MM.1S (cell line): ENCODE measurements around the gene CENPQ.

Source experiments
- DNase-seq: peaks from one replicate; pipeline ENCODE4 v3.0.0-alpha.2; 2015
- H2AFZ ChIP-seq: fragments of 300-600 bp; sonication (generic); 2 replicates; pipeline ENCODE4 v1.6.0; 2016; ENCODE audit warnings: antibody characterized with exemption, low read length
- H3F3A ChIP-seq: fragments of 300-600 bp; sonication (generic); 2 replicates; pipeline ENCODE4 v1.6.1; 2016; ENCODE audit warnings: mild to moderate bottlenecking, antibody characterized with exemption, low read length, moderate library complexity, mixed read lengths; ENCODE audit not compliant: insufficient read depth
- H3K27ac ChIP-seq: fragments of 300-600 bp; sonication (generic); 2 replicates; pipeline ENCODE4 v1.5.1; 2016; ENCODE audit warnings: mild to moderate bottlenecking, low read length
- H3K27me3 ChIP-seq: fragments of 300-600 bp; sonication (generic); replicated peaks from 2 replicates; pipeline ENCODE4 v1.6.0; 2016; ENCODE audit warnings: low read length; ENCODE audit not compliant: insufficient read depth
- H3K36me3 ChIP-seq: fragments of 300-600 bp; sonication (generic); replicated peaks from 2 replicates; pipeline ENCODE4 v1.6.1; 2016; ENCODE audit warnings: mild to moderate bottlenecking, low read length, mixed read lengths; ENCODE audit not compliant: insufficient read depth
- H3K4me1 ChIP-seq: fragments of 300-600 bp; sonication (generic); 2 replicates; pipeline ENCODE4 v1.6.1; 2016; ENCODE audit warnings: low read length, mixed read lengths
- H3K4me2 ChIP-seq: fragments of 300-600 bp; sonication (generic); 2 replicates; pipeline ENCODE4 v1.6.0; 2016; ENCODE audit warnings: low read depth, low read length
- H3K4me3 ChIP-seq: fragments of 300-600 bp; sonication (generic); 2 replicates; pipeline ENCODE4 v1.5.1; 2016; ENCODE audit warnings: low read length, mixed read lengths
- H3K79me2 ChIP-seq: fragments of 300-600 bp; sonication (generic); 2 replicates; pipeline ENCODE4 v1.6.1; 2016; ENCODE audit warnings: mixed run types, low read length, mixed read lengths
- H3K9ac ChIP-seq: fragments of 300-600 bp; sonication (generic); 2 replicates; pipeline ENCODE4 v1.6.1; 2016; ENCODE audit warnings: low read length, mixed read lengths
- H3K9me2 ChIP-seq: fragments of 300-600 bp; sonication (generic); replicated peaks from 2 replicates; pipeline ENCODE4 v1.6.1; 2016; ENCODE audit warnings: mild to moderate bottlenecking, low read length, mixed read lengths; ENCODE audit not compliant: insufficient read depth
- H3K9me3 ChIP-seq: fragments of 300-600 bp; sonication (generic); replicated peaks from 2 replicates; pipeline ENCODE4 v1.6.1; 2016; ENCODE audit warnings: mild to moderate bottlenecking, low read length, mixed read lengths; ENCODE audit not compliant: insufficient read depth
- H4K20me1 ChIP-seq: fragments of 300-600 bp; sonication (generic); 2 replicates; pipeline ENCODE4 v1.6.1; 2016; ENCODE audit warnings: mild to moderate bottlenecking, low read length, moderate library complexity, mixed read lengths; ENCODE audit not compliant: insufficient read depth
- CTCF ChIP-seq: fragments of 300-600 bp; sonication (generic); IDR thresholded peaks from 2 replicates; pipeline ENCODE4 v1.5.1; 2016; ENCODE audit warnings: antibody characterized with exemption, low read length, mixed read lengths
- EZH2 ChIP-seq: fragments of 300-600 bp; sonication (generic); optimal IDR thresholded peaks from 2 replicates; pipeline ENCODE3; 2017; ENCODE audit warnings: low read depth, mild to moderate bottlenecking, antibody characterized with exemption, low read length, mixed read lengths
- EZH2phosphoT487 ChIP-seq: fragments of 300-600 bp; sonication (generic); IDR thresholded peaks from 2 replicates; pipeline ENCODE4 v1.6.1; 2018; ENCODE audit warnings: antibody characterized with exemption, low read length

CENPQ gene

GRCh38 chr6:49490633-49491032 lies 27.5 kb downstream of the CENPQ start:
- Histone ChIP-seq H3K27me3 (no peaks in the 10 kb centered on the region), H3K4me1 (no peaks in the 10 kb centered on the region), H3K4me2 (no peak overlapping the region), H3K9me2 (no peaks in the 10 kb centered on the region), H3F3A (no peaks in the 10 kb centered on the region), H3K27ac (no peak overlapping the region), H3K9me3 (no peaks in the 10 kb centered on the region), H3K9ac (no peak overlapping the region), H3K79me2 (no peaks in the 10 kb centered on the region), H3K36me3 (no peaks in the 10 kb centered on the region; the same call in 1 of the 2 replicates), H2AFZ (no peak overlapping the region), H3K4me3 (no peak overlapping the region), H4K20me1 (no peaks in the 10 kb centered on the region)
- no peak for DNase-seq
- no peak for TF ChIP-seq CTCF

- H3K9me2 ChIP-seq: no peaks in the 10 kb centered on the region
- no peaks in the 10 kb centered on the region for H3K79me2 ChIP-seq
- H3K27ac ChIP-seq: no peak overlapping the region
- no peak for DNase-seq
- no peaks in the 10 kb centered on the region for H3F3A ChIP-seq
- no peak overlapping the region for H3K4me2 ChIP-seq
- H3K9me3 ChIP-seq: no peaks in the 10 kb centered on the region
- TF ChIP-seq EZH2 (no peak), CTCF (no peak), EZH2phosphoT487 (no peak)
- no peak overlapping the region for H3K9ac ChIP-seq
- no peaks in the 10 kb centered on the region for H3K27me3 ChIP-seq
- H3K36me3 ChIP-seq: no peaks in the 10 kb centered on the region; the same call in 1 of the 2 replicates
- H3K4me1 ChIP-seq: no peaks in the 10 kb centered on the region
- H4K20me1 ChIP-seq: no peaks in the 10 kb centered on the region
- no peak overlapping the region for H2AFZ ChIP-seq
- H3K4me3 ChIP-seq: no peak overlapping the region
These were observed 34.1 kb downstream of the CENPQ start for GRCh38 chr6:49497304-49497703.

DNA sequence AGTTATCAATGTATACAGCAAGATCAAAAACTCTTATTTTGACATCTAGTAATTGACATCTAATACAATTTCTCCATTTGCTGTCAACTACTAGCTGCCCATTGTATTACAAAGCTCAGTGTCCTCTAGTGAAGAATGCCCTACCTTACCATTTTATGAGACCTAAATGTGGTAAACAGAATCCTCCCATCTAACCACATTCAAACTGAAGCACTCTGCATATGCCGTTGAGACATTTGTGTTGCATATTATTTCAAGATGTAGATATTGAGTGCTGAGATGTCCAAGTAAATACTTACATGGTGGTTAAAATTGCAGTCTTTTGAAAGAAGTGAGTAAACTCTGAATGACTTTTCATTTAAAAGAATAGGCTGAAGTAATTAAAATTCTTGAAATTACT lies 36.0 kb downstream of the CENPQ start:
- DNase-seq: no peak
- no peaks in the 10 kb centered on the region for H4K20me1 ChIP-seq
- H3K4me1 ChIP-seq: no peaks in the 10 kb centered on the region
- H3K9me3 ChIP-seq: no peaks in the 10 kb centered on the region
- no peak overlapping the region for H3K4me2 ChIP-seq
- H3K27ac ChIP-seq: no peak overlapping the region
- no peak overlapping the region for H2AFZ ChIP-seq
- no peaks in the 10 kb centered on the region for H3K79me2 ChIP-seq
- H3K9me2 ChIP-seq: no peaks in the 10 kb centered on the region
- H3K36me3 ChIP-seq: no peaks in the 10 kb centered on the region
- H3K4me3 ChIP-seq: no peak overlapping the region
- no peaks in the 10 kb centered on the region for H3K27me3 ChIP-seq
- H3F3A ChIP-seq: no peaks in the 10 kb centered on the region
- no peak overlapping the region for H3K9ac ChIP-seq
- TF ChIP-seq EZH2 (no peak), EZH2phosphoT487 (no peak), CTCF (no peak)

GRCh38 chr6:49499623-49500022 lies 36.5 kb downstream of the CENPQ start, which contains the start of gene GLYATL3:
Gene GLYATL3 (plus strand): TSS chr6:49499923. CDS start chr6:49511991, 12,068 bp downstream.
- no peaks in the 10 kb centered on the region for H3K27me3 ChIP-seq
- no peaks in the 10 kb centered on the region for H3F3A ChIP-seq
- H3K4me2 ChIP-seq: no peak within 1 kb of the TSS
- TF ChIP-seq EZH2phosphoT487 (no peak), EZH2 (no peak), CTCF (no peak)
- no peak within 1 kb of the TSS for H2AFZ ChIP-seq
- no peaks in the 10 kb centered on the region for H3K9me3 ChIP-seq
- H3K9ac ChIP-seq: no peak within 1 kb of the TSS
- no peaks in the 10 kb centered on the region for H3K79me2 ChIP-seq
- no peak within 1 kb of the TSS for H3K27ac ChIP-seq
- no peaks in the 10 kb centered on the region for H4K20me1 ChIP-seq
- H3K4me3 ChIP-seq: no peak within 1 kb of the TSS
- no peaks in the 10 kb centered on the region for H3K4me1 ChIP-seq
- no peaks in the 10 kb centered on the region for H3K9me2 ChIP-seq
- DNase-seq: no peak
- no peaks in the 10 kb centered on the region for H3K36me3 ChIP-seq
